Measurements from ENCODE around the gene RYR3.

The RYR3 gene

GRCh38 chr15:33467816-33468163 lies 157.0 kb downstream of the RYR3 start:
- no peak overlapping the region for H3K9ac ChIP-seq (ENCODE audit: low read depth, low read length, poor library complexity)
- H3K36me3 ChIP-seq (replicated peaks in 1 of 2; ENCODE audit: control insufficient read depth in 2 of 2, insufficient read depth in 2 of 2, low read length in 2 of 2): no peaks in the 10 kb centered on the region
- no CpG with 5 or more reads among the region's 1 CpG for WGBS, 2 donors (ENCODE audit: extremely low coverage in 2 of 2, insufficient read length in 2 of 2, insufficient replicate concordance in 1 of 2)
- H3K4me3 ChIP-seq (ENCODE audit: low read length in 2 of 2): no peak overlapping the region
- no peak overlapping the region for H4K8ac ChIP-seq (ENCODE audit: low read depth, low read length)
- H3K4ac ChIP-seq (ENCODE audit: low read length): no peak overlapping the region
- no peaks in the 10 kb centered on the region for H3K4me1 ChIP-seq (ENCODE audit: control insufficient read depth in 2 of 2, insufficient read depth in 1 of 2, low read depth in 1 of 2, low read length in 2 of 2)
- no peak overlapping the region for H3K27ac ChIP-seq (replicated peaks; ENCODE audit: low read length)
- DNase-seq (ENCODE audit: low spot score): no peak
- H3K23ac ChIP-seq (ENCODE audit: low read depth, low read length, poor library complexity): no peak overlapping the region
- no peak overlapping the region for H4K91ac ChIP-seq (ENCODE audit: low read depth, low read length, poor library complexity)
- no peak overlapping the region for H3K14ac ChIP-seq (ENCODE audit: low read length)
- H2BK15ac ChIP-seq (ENCODE audit: low read length): no peak overlapping the region
- H2BK120ac ChIP-seq (ENCODE audit: low read depth, low read length): no peak overlapping the region
- H2AK5ac ChIP-seq (ENCODE audit: low read depth, low read length): no peak overlapping the region
- H3K18ac ChIP-seq (ENCODE audit: low read length): no peak overlapping the region
- no peak overlapping the region for H2AFZ ChIP-seq (ENCODE audit: low read length)
- no peaks in the 10 kb centered on the region for H3K27me3 ChIP-seq (ENCODE audit: control insufficient read depth in 3 of 3, insufficient read depth in 3 of 3, low read depth in 1 of 3, low read length in 3 of 3)
- no peaks in the 10 kb centered on the region for H3K9me3 ChIP-seq (replicated peaks in 1 of 2; ENCODE audit: control insufficient read depth in 2 of 2, insufficient read depth in 1 of 2, low read depth in 1 of 2, low read length in 2 of 2)
- no peak overlapping the region for H2BK5ac ChIP-seq (ENCODE audit: low read length)
- no peak overlapping the region for H3K4me2 ChIP-seq (ENCODE audit: insufficient read depth, low read length, poor library complexity, severe bottlenecking)
- H3K79me1 ChIP-seq (ENCODE audit: low read depth, low read length): no peaks in the 10 kb centered on the region
- H2BK12ac ChIP-seq (ENCODE audit: low read length): no peak overlapping the region

- no peak overlapping the region for H3K9ac ChIP-seq (ENCODE audit: low read depth, low read length, poor library complexity)
- no peak overlapping the region for H2BK15ac ChIP-seq (ENCODE audit: low read length)
- no peaks in the 10 kb centered on the region for H3K79me1 ChIP-seq (ENCODE audit: low read depth, low read length)
- no peak overlapping the region for H4K91ac ChIP-seq (ENCODE audit: low read depth, low read length, poor library complexity)
- H3K18ac ChIP-seq (ENCODE audit: low read length): no peak overlapping the region
- H3K14ac ChIP-seq (ENCODE audit: low read length): no peak overlapping the region
- no peak overlapping the region for H2BK12ac ChIP-seq (ENCODE audit: low read length)
- no peak overlapping the region for H3K4me3 ChIP-seq (ENCODE audit: low read length in 2 of 2)
- no peak overlapping the region for H3K27ac ChIP-seq (replicated peaks; ENCODE audit: low read length)
- no CpG with 5 or more reads among the region's 3 CpGs for WGBS, 2 donors (ENCODE audit: extremely low coverage in 2 of 2, insufficient read length in 2 of 2, insufficient replicate concordance in 1 of 2)
- no peak overlapping the region for H2AFZ ChIP-seq (ENCODE audit: low read length)
- no peak overlapping the region for H2AK5ac ChIP-seq (ENCODE audit: low read depth, low read length)
- no peak overlapping the region for H3K23ac ChIP-seq (ENCODE audit: low read depth, low read length, poor library complexity)
- no peak overlapping the region for H2BK5ac ChIP-seq (ENCODE audit: low read length)
- no peak overlapping the region for H2BK120ac ChIP-seq (ENCODE audit: low read depth, low read length)
- H3K36me3 ChIP-seq (replicated peaks in 1 of 2; ENCODE audit: control insufficient read depth in 2 of 2, insufficient read depth in 2 of 2, low read length in 2 of 2): no peaks in the 10 kb centered on the region
- H3K27me3 ChIP-seq (ENCODE audit: control insufficient read depth in 3 of 3, insufficient read depth in 3 of 3, low read depth in 1 of 3, low read length in 3 of 3): no peaks in the 10 kb centered on the region
- no peak overlapping the region for H3K4me2 ChIP-seq (ENCODE audit: insufficient read depth, low read length, poor library complexity, severe bottlenecking)
- H4K8ac ChIP-seq (ENCODE audit: low read depth, low read length): no peak overlapping the region
- H3K9me3 ChIP-seq (replicated peaks in 1 of 2; ENCODE audit: control insufficient read depth in 2 of 2, insufficient read depth in 1 of 2, low read depth in 1 of 2, low read length in 2 of 2): no peaks in the 10 kb centered on the region
- H3K4me1 ChIP-seq (ENCODE audit: control insufficient read depth in 2 of 2, insufficient read depth in 1 of 2, low read depth in 1 of 2, low read length in 2 of 2): no peaks in the 10 kb centered on the region
- no peak overlapping the region for H3K4ac ChIP-seq (ENCODE audit: low read length)
- DNase-seq (ENCODE audit: low spot score): no peak
Measured at GRCh38 chr15:33468740-33469139, 158.0 kb downstream of the RYR3 start.

- no peak overlapping the region for H2BK15ac ChIP-seq (ENCODE audit: low read length)
- no peak overlapping the region for H3K4me2 ChIP-seq (ENCODE audit: insufficient read depth, low read length, poor library complexity, severe bottlenecking)
- H3K9me3 ChIP-seq (replicated peaks in 1 of 2; ENCODE audit: control insufficient read depth in 2 of 2, insufficient read depth in 1 of 2, low read depth in 1 of 2, low read length in 2 of 2): no peaks in the 10 kb centered on the region
- peaks cover 0 to 3% of the 10 kb centered on the region in 2 donors for H3K4me1 ChIP-seq (ENCODE audit: control insufficient read depth in 2 of 2, insufficient read depth in 1 of 2, low read depth in 1 of 2, low read length in 2 of 2)
- H3K27ac ChIP-seq (replicated peaks; ENCODE audit: low read length): no peak overlapping the region
- DNase-seq (ENCODE audit: low spot score): no peak
- no peak overlapping the region for H2BK5ac ChIP-seq (ENCODE audit: low read length)
- no peak overlapping the region for H3K18ac ChIP-seq (ENCODE audit: low read length)
- no peak overlapping the region for H4K8ac ChIP-seq (ENCODE audit: low read depth, low read length)
- H2BK120ac ChIP-seq (ENCODE audit: low read depth, low read length): no peak overlapping the region
- no peak overlapping the region for H3K23ac ChIP-seq (ENCODE audit: low read depth, low read length, poor library complexity)
- no peaks in the 10 kb centered on the region for H3K27me3 ChIP-seq (ENCODE audit: control insufficient read depth in 3 of 3, insufficient read depth in 3 of 3, low read depth in 1 of 3, low read length in 3 of 3)
- no peak overlapping the region for H3K14ac ChIP-seq (ENCODE audit: low read length)
- no peak overlapping the region for H3K9ac ChIP-seq (ENCODE audit: low read depth, low read length, poor library complexity)
- no peak overlapping the region for H2BK12ac ChIP-seq (ENCODE audit: low read length)
- no peaks in the 10 kb centered on the region for H3K79me1 ChIP-seq (ENCODE audit: low read depth, low read length)
- no peak overlapping the region for H2AK5ac ChIP-seq (ENCODE audit: low read depth, low read length)
- WGBS, 2 donors (ENCODE audit: extremely low coverage in 2 of 2, insufficient read length in 2 of 2, insufficient replicate concordance in 1 of 2): no CpG with 5 or more reads among the region's 5 CpGs
- no peak overlapping the region for H3K4ac ChIP-seq (ENCODE audit: low read length)
- no peak overlapping the region for H3K4me3 ChIP-seq (ENCODE audit: low read length in 2 of 2)
- H3K36me3 ChIP-seq (replicated peaks in 1 of 2; ENCODE audit: control insufficient read depth in 2 of 2, insufficient read depth in 2 of 2, low read length in 2 of 2): no peaks in the 10 kb centered on the region
- H2AFZ ChIP-seq (ENCODE audit: low read length): no peak overlapping the region
- no peak overlapping the region for H4K91ac ChIP-seq (ENCODE audit: low read depth, low read length, poor library complexity)
Measured at GRCh38 chr15:33473005-33473404, 162.2 kb downstream of the RYR3 start.

GRCh38 chr15:33473714-33474113 lies 162.9 kb downstream of the RYR3 start:
- H3K9ac ChIP-seq (ENCODE audit: low read depth, low read length, poor library complexity): no peak overlapping the region
- no peak overlapping the region for H3K4me2 ChIP-seq (ENCODE audit: insufficient read depth, low read length, poor library complexity, severe bottlenecking)
- H3K27me3 ChIP-seq (ENCODE audit: control insufficient read depth in 3 of 3, insufficient read depth in 3 of 3, low read depth in 1 of 3, low read length in 3 of 3): no peaks in the 10 kb centered on the region
- H3K14ac ChIP-seq (ENCODE audit: low read length): no peak overlapping the region
- H3K4me3 ChIP-seq (ENCODE audit: low read length in 2 of 2): no peak overlapping the region
- no peak overlapping the region for H2BK120ac ChIP-seq (ENCODE audit: low read depth, low read length)
- H2AK5ac ChIP-seq (ENCODE audit: low read depth, low read length): no peak overlapping the region
- no peak overlapping the region for H3K23ac ChIP-seq (ENCODE audit: low read depth, low read length, poor library complexity)
- DNase-seq (ENCODE audit: low spot score): no peak
- no peaks in the 10 kb centered on the region for H3K79me1 ChIP-seq (ENCODE audit: low read depth, low read length)
- H2BK5ac ChIP-seq (ENCODE audit: low read length): no peak overlapping the region
- H2AFZ ChIP-seq (ENCODE audit: low read length): peak overlapping the region; percentile 41
- H4K91ac ChIP-seq (ENCODE audit: low read depth, low read length, poor library complexity): no peak overlapping the region
- no peak overlapping the region for H3K4ac ChIP-seq (ENCODE audit: low read length)
- no peaks in the 10 kb centered on the region for H3K36me3 ChIP-seq (replicated peaks in 1 of 2; ENCODE audit: control insufficient read depth in 2 of 2, insufficient read depth in 2 of 2, low read length in 2 of 2)
- H2BK15ac ChIP-seq (ENCODE audit: low read length): no peak overlapping the region
- H3K27ac ChIP-seq (replicated peaks; ENCODE audit: low read length): no peak overlapping the region
- no peak overlapping the region for H2BK12ac ChIP-seq (ENCODE audit: low read length)
- no CpG with 5 or more reads among the region's 4 CpGs for WGBS, 2 donors (ENCODE audit: extremely low coverage in 2 of 2, insufficient read length in 2 of 2, insufficient replicate concordance in 1 of 2)
- H3K4me1 ChIP-seq (ENCODE audit: control insufficient read depth in 2 of 2, insufficient read depth in 1 of 2, low read depth in 1 of 2, low read length in 2 of 2): peaks cover 0 to 3% of the 10 kb centered on the region in 2 donors
- no peak overlapping the region for H3K18ac ChIP-seq (ENCODE audit: low read length)
- H4K8ac ChIP-seq (ENCODE audit: low read depth, low read length): no peak overlapping the region
- H3K9me3 ChIP-seq (replicated peaks in 1 of 2; ENCODE audit: control insufficient read depth in 2 of 2, insufficient read depth in 1 of 2, low read depth in 1 of 2, low read length in 2 of 2): no peaks in the 10 kb centered on the region

All from neuronal stem cell (in vitro differentiated cells).